ENCODE data around the gene PRSS12.

Gene PRSS12

GRCh38 chr4:118329849-118330248, 23.0 kb downstream of the PRSS12 start:
- no peak for DNase-seq (ENCODE audit: low read depth)
- no peak overlapping the region for H3K4me3 ChIP-seq (ENCODE audit: control insufficient read depth, low read depth, low read length)
- TF ChIP-seq CTCF (IDR thresholded peaks at IDR 0.05; ENCODE audit: control insufficient read depth, insufficient read depth, low read depth, low read length, missing control alignments), result no peak

GRCh38 chr4:118327554-118328241, 25.1 kb downstream of the PRSS12 start:
- DNase-seq (ENCODE audit: low read depth), result peak; percentile 84
- H3K4me3 ChIP-seq (ENCODE audit: control insufficient read depth, low read depth, low read length), result no peak overlapping the region
- TF ChIP-seq CTCF (IDR thresholded peaks at IDR 0.05; ENCODE audit: control insufficient read depth, insufficient read depth, low read depth, low read length, missing control alignments), result no peak

GRCh38 chr4:118326585-118326984, 26.2 kb downstream of the PRSS12 start:
- H3K4me3 ChIP-seq (ENCODE audit: control insufficient read depth, low read depth, low read length), result no peak overlapping the region
- TF ChIP-seq CTCF (IDR thresholded peaks at IDR 0.05; ENCODE audit: control insufficient read depth, insufficient read depth, low read depth, low read length, missing control alignments), result no peak
- DNase-seq (ENCODE audit: low read depth), result no peak

- DNase-seq (ENCODE audit: low read depth), result no peak
- no peak for TF ChIP-seq CTCF (IDR thresholded peaks at IDR 0.05; ENCODE audit: control insufficient read depth, insufficient read depth, low read depth, low read length, missing control alignments)
- no peak overlapping the region for H3K4me3 ChIP-seq (ENCODE audit: control insufficient read depth, low read depth, low read length)
Measured at GRCh38 chr4:118325431-118325830, 27.4 kb downstream of the PRSS12 start.

GRCh38 chr4:118322831-118323502, 29.8 kb downstream of the PRSS12 start:
- TF ChIP-seq CTCF (IDR thresholded peaks at IDR 0.05; ENCODE audit: control insufficient read depth, insufficient read depth, low read depth, low read length, missing control alignments), result no peak
- no peak overlapping the region for H3K4me3 ChIP-seq (ENCODE audit: control insufficient read depth, low read depth, low read length)
- no peak for DNase-seq (ENCODE audit: low read depth)

- no peak for TF ChIP-seq CTCF (IDR thresholded peaks at IDR 0.05; ENCODE audit: control insufficient read depth, insufficient read depth, low read depth, low read length, missing control alignments)
- no peak for DNase-seq (ENCODE audit: low read depth)
- no peak overlapping the region for H3K4me3 ChIP-seq (ENCODE audit: control insufficient read depth, low read depth, low read length)
Measured at GRCh38 chr4:118318931-118319330, 33.9 kb downstream of the PRSS12 start.
